HG03139 (cell line): Measurements from ENCODE around the gene GPR141.
A peak's percentile ranks its signal among the peaks of the same experiment; 100 is the strongest.

ENCODE experiments used
- ATAC-seq: cut with Tn5 transposase; IDR thresholded peaks from one replicate; pipeline ENCODE4 v1.9.1; 2021; ENCODE audit not compliant: unreplicated experiment

Gene GPR141

GRCh38 chr7:37729181-37729580 lies 45.6 kb downstream of the GPR141 start:
- no peak for ATAC-seq

DNA sequence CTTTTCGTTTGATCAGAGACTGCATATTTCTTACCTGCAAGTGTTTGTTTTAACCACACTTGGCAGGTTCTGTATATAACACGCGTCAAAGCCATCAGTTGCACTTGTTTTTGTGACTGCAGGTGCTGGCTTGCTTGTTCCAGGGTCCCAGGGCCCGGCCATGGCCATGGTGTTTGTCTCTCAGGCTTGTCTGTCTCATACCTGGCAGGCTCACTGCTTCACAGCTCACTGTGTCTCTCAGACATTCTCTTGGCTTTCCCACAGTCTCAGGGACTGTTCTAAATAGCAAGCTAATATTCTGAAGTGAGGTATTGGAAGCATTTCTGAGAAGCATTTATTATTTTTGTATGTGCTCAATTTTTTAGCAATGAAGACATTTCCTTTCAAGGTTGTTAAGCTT lies 46.9 kb downstream of the GPR141 start:
- ATAC-seq = no peak

DNA sequence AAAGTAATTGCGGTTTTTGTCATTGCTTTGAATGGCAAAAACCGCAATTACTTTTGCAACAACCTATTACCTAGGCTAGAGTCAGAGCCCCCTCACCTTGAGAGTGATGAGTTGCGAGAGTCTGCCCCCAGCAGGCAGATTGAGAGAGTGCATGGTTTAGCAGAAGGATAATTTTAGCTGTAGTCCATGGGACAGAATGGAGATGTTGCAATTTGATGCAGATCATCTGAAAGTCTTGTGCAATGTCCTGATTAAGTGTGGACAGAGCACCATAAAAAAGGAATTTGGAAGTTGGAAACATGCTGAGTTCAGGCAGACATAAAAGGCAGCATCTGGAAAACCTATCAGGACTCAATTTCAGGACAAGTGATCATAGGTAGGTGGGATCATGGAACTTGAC lies 48.7 kb downstream of the GPR141 start:
- ATAC-seq = peak; percentile 87

GRCh38 chr7:37732888-37733287 lies 49.3 kb downstream of the GPR141 start:
- ATAC-seq = no peak

DNA sequence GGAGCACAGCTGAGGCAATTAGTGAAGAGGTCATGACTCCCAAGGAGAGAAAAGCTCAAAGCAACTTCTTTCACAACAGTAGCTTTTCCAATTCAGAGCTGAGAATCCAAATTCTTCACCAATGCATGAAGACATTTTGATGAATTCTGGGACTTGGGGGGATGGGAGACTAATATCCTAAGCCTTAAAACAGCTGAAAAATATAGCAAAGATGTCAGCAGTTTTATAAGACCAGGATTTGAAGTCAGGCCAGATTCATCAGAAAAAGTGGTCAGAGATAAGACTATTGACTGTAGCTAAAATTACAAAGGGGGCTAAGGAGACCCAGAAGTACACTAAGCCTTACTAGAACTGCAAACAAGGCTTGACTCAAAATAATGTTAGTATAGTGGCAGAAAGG lies 51.6 kb downstream of the GPR141 start:
- ATAC-seq = no peak

DNA sequence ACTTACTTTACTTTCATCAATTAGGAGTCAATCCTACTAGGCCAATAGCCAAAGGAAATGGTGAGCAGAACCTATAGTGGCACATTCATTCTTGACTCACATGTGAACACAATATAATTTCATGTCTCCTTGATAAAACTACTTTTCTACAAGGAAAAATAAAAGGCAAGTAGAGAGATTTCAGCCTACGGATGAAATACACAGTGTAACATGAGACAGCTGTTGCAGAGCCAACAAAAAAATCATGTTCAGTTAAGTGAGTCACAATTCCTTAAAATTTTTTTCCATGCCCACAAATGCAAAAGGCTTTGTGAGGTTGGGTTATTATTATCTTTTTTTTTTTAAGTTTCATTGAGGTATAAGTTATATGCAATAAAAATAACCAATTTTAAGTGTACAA lies 54.8 kb downstream of the GPR141 start:
- ATAC-seq = no peak

DNA sequence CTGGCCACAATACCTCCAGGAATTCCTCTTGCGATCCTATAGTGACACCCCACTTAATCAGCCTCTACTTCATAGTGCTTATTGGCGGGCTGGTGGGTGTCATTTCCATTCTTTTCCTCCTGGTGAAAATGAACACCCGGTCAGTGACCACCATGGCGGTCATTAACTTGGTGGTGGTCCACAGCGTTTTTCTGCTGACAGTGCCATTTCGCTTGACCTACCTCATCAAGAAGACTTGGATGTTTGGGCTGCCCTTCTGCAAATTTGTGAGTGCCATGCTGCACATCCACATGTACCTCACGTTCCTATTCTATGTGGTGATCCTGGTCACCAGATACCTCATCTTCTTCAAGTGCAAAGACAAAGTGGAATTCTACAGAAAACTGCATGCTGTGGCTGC lies 56.8 kb downstream of the GPR141 start:
- ATAC-seq = no peak

- ATAC-seq = no peak
Measured at GRCh38 chr7:37741776-37742175, 58.2 kb downstream of the GPR141 start.

- ATAC-seq = no peak
Measured at GRCh38 chr7:37751096-37751495, 67.5 kb downstream of the GPR141 start.

DNA sequence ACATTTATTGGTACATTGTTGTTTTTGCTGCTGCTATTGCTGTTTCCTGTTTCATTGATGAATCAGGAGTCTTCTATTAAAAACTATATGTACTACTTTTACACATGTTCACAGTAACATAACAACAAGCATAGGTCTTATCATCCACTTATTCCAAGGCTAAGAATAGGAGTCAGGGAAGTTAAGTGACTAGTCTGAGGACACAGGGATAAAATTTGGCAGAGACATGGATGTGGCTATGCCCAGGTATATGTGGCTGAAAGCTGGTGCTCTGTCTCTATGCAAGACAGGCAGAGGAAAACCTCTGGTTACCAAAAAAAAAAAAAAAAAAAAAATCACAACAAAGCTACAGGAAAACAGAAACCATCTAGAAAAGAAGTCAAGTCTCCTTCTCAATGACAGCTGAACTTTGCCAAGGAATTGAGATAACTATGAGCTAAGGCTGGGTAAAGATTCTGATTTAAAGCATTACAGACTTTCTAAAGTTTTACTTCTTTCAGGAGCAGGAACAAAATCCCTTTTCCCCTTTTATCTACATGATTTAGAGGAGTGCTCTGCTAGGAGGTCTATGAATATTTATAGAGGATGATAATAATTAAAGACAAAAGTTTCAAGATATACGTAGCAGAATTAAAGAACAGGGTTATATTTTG lies 70.0 kb downstream of the GPR141 start:
- no peak for ATAC-seq

GRCh38 chr7:37756797-37757551 lies 73.4 kb downstream of the GPR141 start:
- no peak for ATAC-seq

GRCh38 chr7:37757563-37757962 lies 74.0 kb downstream of the GPR141 start:
- ATAC-seq = no peak

DNA sequence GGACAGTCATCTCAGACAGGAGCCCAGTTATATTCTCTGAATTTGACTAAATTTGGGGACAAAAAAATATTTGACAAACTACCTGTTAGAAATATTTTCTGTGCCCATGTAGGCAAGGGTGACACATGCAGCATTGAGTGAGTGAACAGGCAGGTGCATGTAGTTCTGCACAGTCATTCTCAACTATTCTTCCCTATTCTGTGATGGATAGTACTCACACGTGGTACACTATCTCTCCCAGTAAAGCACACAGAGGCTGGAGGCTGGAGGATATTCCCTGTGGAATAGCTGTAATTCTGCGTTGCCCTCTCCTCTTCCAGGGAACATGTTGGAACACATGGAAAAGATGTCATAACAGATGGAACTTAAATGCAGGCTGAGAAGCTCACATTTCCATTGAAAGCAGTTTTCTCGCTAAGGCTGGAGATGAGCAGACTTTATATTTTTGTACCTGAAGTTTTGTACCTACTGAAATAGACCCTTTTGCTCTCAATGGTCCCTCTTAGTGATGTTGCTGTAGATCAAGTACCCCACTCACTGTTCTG lies 75.0 kb downstream of the GPR141 start:
- no peak for ATAC-seq

DNA sequence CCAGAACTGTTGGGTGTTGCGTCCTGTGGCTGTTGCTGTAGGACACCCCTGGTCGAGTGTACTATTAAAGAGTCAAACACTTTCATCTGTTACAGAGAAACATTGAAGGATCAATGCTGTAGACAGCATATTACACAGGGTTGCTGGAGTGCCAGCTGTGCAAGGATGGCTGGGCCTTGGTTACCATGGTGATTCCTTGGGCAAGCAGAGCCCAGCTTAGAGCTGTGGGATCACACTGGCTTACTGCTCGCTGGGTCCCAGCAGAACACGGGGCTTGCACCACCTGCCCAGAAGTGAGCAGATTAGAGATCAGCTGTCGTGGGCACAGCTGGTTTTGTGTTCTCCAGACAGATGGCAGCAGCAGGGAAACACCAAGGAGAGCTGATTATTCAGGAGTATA lies 76.0 kb downstream of the GPR141 start:
- no peak for ATAC-seq

DNA sequence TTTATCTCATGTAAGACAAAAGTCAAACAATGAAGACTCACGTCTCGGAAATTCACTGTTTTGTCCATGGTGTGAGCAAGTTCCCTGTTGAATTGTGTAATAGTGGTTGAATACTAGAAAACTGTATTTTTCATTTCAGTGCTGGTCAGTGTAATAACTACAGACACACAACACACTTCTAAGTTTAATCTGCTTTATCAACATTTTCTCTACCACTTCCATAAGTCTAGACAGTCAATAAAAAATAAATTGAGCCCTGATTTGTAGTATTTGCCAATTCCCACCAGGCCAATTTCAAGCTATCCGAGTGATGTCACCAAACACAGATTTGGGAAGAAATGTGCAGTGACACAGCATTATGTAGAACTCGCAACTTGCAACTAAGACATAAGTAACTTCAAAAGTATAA lies 81.9 kb downstream of the GPR141 start:
- no peak for ATAC-seq

GRCh38 chr7:37765872-37766525 lies 82.4 kb downstream of the GPR141 start:
- peak; percentile 47 for ATAC-seq

DNA sequence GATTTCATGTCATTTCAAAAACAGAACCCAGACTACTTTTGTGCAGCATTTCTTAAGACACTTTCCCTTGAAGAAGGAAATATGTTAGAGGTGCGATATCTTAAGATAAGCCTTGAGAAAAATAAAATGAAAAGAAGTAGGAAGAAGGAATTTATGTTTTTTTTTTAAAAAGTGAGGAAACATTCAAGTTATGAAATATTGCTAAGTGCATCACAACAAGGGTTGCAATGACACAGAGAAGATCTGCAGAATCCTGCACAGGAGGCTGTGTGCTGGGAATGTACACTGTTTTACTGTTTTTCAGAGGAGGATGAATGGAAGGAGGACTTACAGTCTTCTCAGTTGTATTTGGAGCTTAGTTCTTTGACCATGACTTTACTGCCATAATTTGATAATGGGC lies 85.0 kb downstream of the GPR141 start:
- ATAC-seq = no peak

DNA sequence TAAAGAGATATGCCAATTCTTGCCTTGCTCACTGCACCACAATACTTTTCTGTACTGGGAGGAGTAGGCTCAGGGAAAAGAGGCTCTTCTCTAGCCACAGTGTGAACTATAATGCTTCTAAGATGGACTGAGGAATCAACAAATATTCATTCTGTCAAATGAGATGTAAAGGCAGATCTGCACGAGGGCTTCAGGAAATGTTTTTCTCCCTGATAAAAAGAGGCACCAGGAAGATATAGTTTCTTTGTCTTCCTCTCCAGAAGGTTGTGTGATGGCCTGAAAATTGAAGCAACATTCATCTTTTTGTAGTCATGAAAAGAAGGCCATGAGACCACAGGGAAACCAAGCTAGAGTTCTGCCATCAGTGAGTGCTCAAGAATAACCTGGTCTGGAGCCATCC lies 85.7 kb downstream of the GPR141 start:
- ATAC-seq = no peak

- ATAC-seq = no peak
Measured at GRCh38 chr7:37769726-37770125, 86.2 kb downstream of the GPR141 start.

DNA sequence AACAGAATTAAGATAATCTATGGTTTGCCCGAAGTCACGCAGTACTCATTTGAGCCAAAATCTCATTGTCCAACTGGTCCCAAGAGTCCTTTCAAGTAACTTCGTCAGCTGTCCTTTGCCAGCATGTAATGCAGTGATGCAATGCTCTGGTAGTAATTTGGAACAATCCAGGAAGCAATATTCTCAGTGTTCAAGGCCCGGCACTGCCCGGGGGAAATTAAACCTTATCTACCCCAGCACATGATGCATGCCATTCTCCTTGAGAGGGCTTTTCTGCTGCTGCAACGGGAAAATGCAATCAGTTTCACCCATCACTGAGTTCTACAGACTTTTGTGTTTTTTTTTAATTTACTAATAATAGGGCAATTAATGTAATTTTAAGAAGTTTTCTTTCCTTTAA lies 87.3 kb downstream of the GPR141 start:
- no peak for ATAC-seq

GRCh38 chr7:37771342-37771741 lies 87.8 kb downstream of the GPR141 start:
- no peak for ATAC-seq

GRCh38 chr7:37771801-37772200 lies 88.2 kb downstream of the GPR141 start:
- no peak for ATAC-seq
